H4 (cell line): Measurements from ENCODE around the gene USP17L30. TPM values are rescaled to one million over a fixed set of nuclear protein-coding genes. Genes with fewer than 3 reads are reported as not detected.
"Not testable (repeated sequence)": the region's sequence is repeated elsewhere in the genome, so short reads cannot be mapped to it uniquely, and the experiment has no call there.

Source experiments
- DNase-seq: peaks from one replicate; pipeline ENCODE4 v3.0.0-alpha.2; 2015; ENCODE audit warnings: low spot score
- total RNA-seq: library from RNA; depleted of rRNA; stranded (reverse); fragments of >200 nt; shearing (Covaris generic); gene quantifications from 2 replicates; pipeline ENCODE4 v1.2.3, GENCODE V29; 2014; rRNA removed

USP17L30 gene
- total RNA-seq, result not detected in 2 replicates

GRCh38 chr4:9362829-9363228 is at the start of gene USP17L30:
USP17L30 (plus strand) TSS chr4:9363129; CDS start chr4:9363129, 0 bp downstream.
- not testable (repeated sequence) for DNase-seq

- not testable (repeated sequence) for DNase-seq
Measured at GRCh38 chr4:9324191-9324590, 38.7 kb upstream of the USP17L30 start.

- DNase-seq, result not testable (repeated sequence)
Measured at GRCh38 chr4:9324865-9325264, 38.1 kb upstream of the USP17L30 start, which contains the start of gene USP17L24. USP17L24 (plus strand) TSS chr4:9325165; CDS start chr4:9325165, 0 bp downstream.

GRCh38 chr4:9329611-9330010 is 33.3 kb upstream of the USP17L30 start, which contains the start of gene USP17L25:
USP17L25 (plus strand) TSS chr4:9329911; CDS start chr4:9329911, 0 bp downstream.
- not testable (repeated sequence) for DNase-seq

GRCh38 chr4:9334358-9334757 is 28.6 kb upstream of the USP17L30 start, which contains the start of gene USP17L26:
USP17L26 (plus strand) TSS chr4:9334658; CDS start chr4:9334658, 0 bp downstream.
- DNase-seq, result not testable (repeated sequence)

- not testable (repeated sequence) for DNase-seq
Measured at GRCh38 chr4:9339103-9339502, 23.8 kb upstream of the USP17L30 start, which contains the start of gene USP17L5. USP17L5 (plus strand) TSS chr4:9339403; CDS start chr4:9339403, 0 bp downstream.

- DNase-seq, result not testable (repeated sequence)
Measured at GRCh38 chr4:9343848-9344247, 19.1 kb upstream of the USP17L30 start, which contains the start of gene USP17L27. USP17L27 (plus strand) TSS chr4:9344148; CDS start chr4:9344148, 0 bp downstream.

- not testable (repeated sequence) for DNase-seq
Measured at GRCh38 chr4:9348593-9348992, 14.3 kb upstream of the USP17L30 start, which contains the start of gene USP17L28. USP17L28 (plus strand) TSS chr4:9348893; CDS start chr4:9348893, 0 bp downstream.

GRCh38 chr4:9350866-9351265 is 12.1 kb upstream of the USP17L30 start:
- DNase-seq, result not testable (repeated sequence)

- not testable (repeated sequence) for DNase-seq
Measured at GRCh38 chr4:9353338-9353737, 9.6 kb upstream of the USP17L30 start, which contains the start of gene USP17L29. USP17L29 (plus strand) TSS chr4:9353638; CDS start chr4:9353638, 0 bp downstream.

GRCh38 chr4:9379881-9380280 is 17.0 kb downstream of the USP17L30 start:
- DNase-seq, result not testable (repeated sequence)

GRCh38 chr4:9381012-9381534 is 18.1 kb downstream of the USP17L30 start:
- DNase-seq, result not testable (repeated sequence)

GRCh38 chr4:9384126-9384525 is 21.2 kb downstream of the USP17L30 start:
- DNase-seq, result no peak

GRCh38 chr4:9389001-9389400 is 26.1 kb downstream of the USP17L30 start:
- not testable (repeated sequence) for DNase-seq

- DNase-seq, result not testable (repeated sequence)
Measured at GRCh38 chr4:9405774-9406173, 42.8 kb downstream of the USP17L30 start.

- DNase-seq, result not testable (repeated sequence)
Measured at GRCh38 chr4:9406491-9406890, 43.6 kb downstream of the USP17L30 start.

GRCh38 chr4:9409793-9410192 is 46.9 kb downstream of the USP17L30 start:
- no peak for DNase-seq

Other genes starting within 250 kb of the USP17L30 start
- gene FAM90A26, start 192.7 kb upstream of the USP17L30 start, total RNA-seq, result not detected in 2 replicates
- gene USP17L10, start 152.5 kb upstream of the USP17L30 start, total RNA-seq, result not detected in 2 replicates
- not detected in 2 replicates for gene USP17L11, start 147.7 kb upstream of the USP17L30 start, total RNA-seq
- gene USP17L12, start 143.0 kb upstream of the USP17L30 start, total RNA-seq, result not detected in 2 replicates
- gene USP17L13, start 138.2 kb upstream of the USP17L30 start, total RNA-seq, result not detected in 2 replicates
- gene USP17L15, start 128.7 kb upstream of the USP17L30 start, total RNA-seq, result not detected in 2 replicates
- gene USP17L17, start 119.2 kb upstream of the USP17L30 start, total RNA-seq, result not detected in 2 replicates
- not detected in 2 replicates for gene USP17L18, start 114.5 kb upstream of the USP17L30 start, total RNA-seq
- not detected in 2 replicates for gene USP17L19, start 109.8 kb upstream of the USP17L30 start, total RNA-seq
- gene USP17L20, start 105.0 kb upstream of the USP17L30 start, total RNA-seq, result not detected in 2 replicates
- gene USP17L21, start 100.3 kb upstream of the USP17L30 start, total RNA-seq, result not detected in 2 replicates
- gene USP17L22, start 95.5 kb upstream of the USP17L30 start, total RNA-seq, result not detected in 2 replicates
- gene USP17L24, start 38.0 kb upstream of the USP17L30 start, total RNA-seq, result not detected in 2 replicates
- gene USP17L25, start 33.2 kb upstream of the USP17L30 start, total RNA-seq, result not detected in 2 replicates
- gene USP17L26, start 28.5 kb upstream of the USP17L30 start, total RNA-seq, result not detected in 2 replicates
- gene USP17L5, start 23.7 kb upstream of the USP17L30 start, total RNA-seq, result not detected in 2 replicates
- gene USP17L27, start 19.0 kb upstream of the USP17L30 start, total RNA-seq, result not detected in 2 replicates
- gene USP17L28, start 14.2 kb upstream of the USP17L30 start, total RNA-seq, result not detected in 2 replicates
- not detected in 2 replicates for gene USP17L29, start 9.5 kb upstream of the USP17L30 start, total RNA-seq
- not detected in 2 replicates for gene DEFB131A, start 81.3 kb downstream of the USP17L30 start, total RNA-seq